DOHH2 (cell line): ENCODE data around the gene LRPPRC.

Source experiments
- H3F3A ChIP-seq: fragments of 200-600 bp; sonication (generic), shearing (Covaris generic); 2 replicates; pipeline ENCODE4 v1.6.0; 2016; ENCODE audit warnings: antibody characterized with exemption, mild to moderate bottlenecking; ENCODE audit not compliant: control insufficient read depth, insufficient read depth
- H3K27ac ChIP-seq: fragments of 200-600 bp; sonication (generic); 2 replicates; pipeline ENCODE4 v1.5.1; 2014; ENCODE audit warnings: low read depth, mild to moderate bottlenecking, low read length, moderate library complexity
- H3K27me3 ChIP-seq: fragments of 200-600 bp; sonication (generic); 2 replicates; pipeline ENCODE4 v1.6.1; 2014; ENCODE audit warnings: mild to moderate bottlenecking, low read length, mixed read lengths; ENCODE audit not compliant: control insufficient read depth
- H3K36me3 ChIP-seq: fragments of 200-600 bp; sonication (generic); 2 replicates; pipeline ENCODE4 v1.6.1; 2014; ENCODE audit warnings: mild to moderate bottlenecking, low read length, moderate library complexity, mixed read lengths; ENCODE audit not compliant: control insufficient read depth
- H3K4me1 ChIP-seq: fragments of 200-600 bp; sonication (generic); 2 replicates; pipeline ENCODE4 v1.6.1; 2014; ENCODE audit warnings: mild to moderate bottlenecking, low read length, mixed read lengths; ENCODE audit not compliant: control insufficient read depth
- H3K4me2 ChIP-seq: fragments of 200-600 bp; sonication (generic); 2 replicates; pipeline ENCODE4 v1.6.0; 2014; ENCODE audit warnings: mild to moderate bottlenecking, low read length, moderate library complexity
- H3K4me3 ChIP-seq: fragments of 200-600 bp; sonication (generic); 2 replicates; pipeline ENCODE4 v1.5.1; 2014; ENCODE audit warnings: mild to moderate bottlenecking, low read length, mixed read lengths
- H3K79me2 ChIP-seq: fragments of 200-600 bp; sonication (generic); 2 replicates; pipeline ENCODE4 v1.6.1; 2014; ENCODE audit warnings: mild to moderate bottlenecking, low read length, mixed read lengths; ENCODE audit not compliant: control insufficient read depth
- H3K9me2 ChIP-seq: fragments of 200-600 bp; sonication (generic); replicated peaks from 2 replicates; pipeline ENCODE4 v1.6.1; 2014; ENCODE audit warnings: mild to moderate bottlenecking, low read length, mixed read lengths; ENCODE audit not compliant: control insufficient read depth
- H3K9me3 ChIP-seq: fragments of 200-600 bp; sonication (generic); 2 replicates; pipeline ENCODE4 v1.6.1; 2014; ENCODE audit warnings: antibody characterized with exemption, low read length, mixed read lengths; ENCODE audit not compliant: control insufficient read depth, insufficient read depth
- H4K20me1 ChIP-seq: fragments of 200-600 bp; sonication (generic); 2 replicates; pipeline ENCODE4 v1.6.0; 2014; ENCODE audit warnings: low read depth, mild to moderate bottlenecking, antibody characterized with exemption, low read length, moderate library complexity; ENCODE audit not compliant: control insufficient read depth, insufficient read depth
- CTCF ChIP-seq: fragments of 200-600 bp; sonication (generic); IDR thresholded peaks from one replicate; pipeline ENCODE4 v1.5.1; 2014; ENCODE audit warnings: antibody characterized with exemption, mild to moderate bottlenecking, low read depth, low read length; ENCODE audit not compliant: poor library complexity, severe bottlenecking
- EZH2phosphoT487 ChIP-seq: fragments of 200-600 bp; sonication (generic); IDR thresholded peaks from 2 replicates; pipeline ENCODE4 v1.6.1; 2017; ENCODE audit warnings: borderline replicate concordance, mild to moderate bottlenecking, antibody characterized with exemption, low read length, moderate library complexity, mixed read lengths

LRPPRC gene

GRCh38 chr2:43884689-43885088 is 111.1 kb downstream of the LRPPRC start:
- Histone ChIP-seq H3K36me3 (peaks cover 28% of the 10 kb centered on the region), H3K9me2 (no peaks in the 10 kb centered on the region), H3K79me2 (no peaks in the 10 kb centered on the region), H3F3A (peaks cover 9% of the 10 kb centered on the region), H3K27me3 (no peaks in the 10 kb centered on the region), H4K20me1 (no peaks in the 10 kb centered on the region; the same call in 1 of the 2 replicates), H3K4me2 (no peak overlapping the region), H3K4me3 (no peak overlapping the region), H3K9me3 (no peaks in the 10 kb centered on the region), H3K4me1 (no peaks in the 10 kb centered on the region), H3K27ac (no peak overlapping the region)
- TF ChIP-seq CTCF: no peak
- no peak for TF ChIP-seq EZH2phosphoT487

GRCh38 chr2:43882312-43882711 is 113.5 kb downstream of the LRPPRC start:
- Histone ChIP-seq H4K20me1 (no peaks in the 10 kb centered on the region), H3K4me3 (no peak overlapping the region), H3K9me2 (no peaks in the 10 kb centered on the region), H3K36me3 (peaks cover 5% of the 10 kb centered on the region), H3K9me3 (no peaks in the 10 kb centered on the region), H3K27ac (no peak overlapping the region), H3K79me2 (no peaks in the 10 kb centered on the region), H3K27me3 (no peaks in the 10 kb centered on the region), H3F3A (peaks cover 9% of the 10 kb centered on the region), H3K4me2 (no peak overlapping the region), H3K4me1 (no peaks in the 10 kb centered on the region)
- TF ChIP-seq EZH2phosphoT487: no peak
- no peak for TF ChIP-seq CTCF

GRCh38 chr2:43880952-43881351 is 114.8 kb downstream of the LRPPRC start:
- TF ChIP-seq CTCF (no peak), EZH2phosphoT487 (no peak)
- H3K27me3 ChIP-seq: no peaks in the 10 kb centered on the region
- H3K4me1 ChIP-seq: no peaks in the 10 kb centered on the region
- H4K20me1 ChIP-seq: no peaks in the 10 kb centered on the region
- H3F3A ChIP-seq: peaks cover 5% of the 10 kb centered on the region; the same call in 1 of the 2 replicates
- H3K9me3 ChIP-seq: no peaks in the 10 kb centered on the region
- no peaks in the 10 kb centered on the region for H3K79me2 ChIP-seq
- no peak overlapping the region for H3K27ac ChIP-seq
- H3K9me2 ChIP-seq: no peaks in the 10 kb centered on the region
- H3K36me3 ChIP-seq: no peaks in the 10 kb centered on the region
- no peak overlapping the region for H3K4me2 ChIP-seq
- no peak overlapping the region for H3K4me3 ChIP-seq
